Measurements from ENCODE around the gene SLC8A1. TPM values are rescaled to one million over a fixed set of nuclear protein-coding genes. Genes with fewer than 3 reads are reported as not detected.

The SLC8A1 gene
- total RNA-seq, 1 experiment from 2014 or later = 1.7 TPM

DNA sequence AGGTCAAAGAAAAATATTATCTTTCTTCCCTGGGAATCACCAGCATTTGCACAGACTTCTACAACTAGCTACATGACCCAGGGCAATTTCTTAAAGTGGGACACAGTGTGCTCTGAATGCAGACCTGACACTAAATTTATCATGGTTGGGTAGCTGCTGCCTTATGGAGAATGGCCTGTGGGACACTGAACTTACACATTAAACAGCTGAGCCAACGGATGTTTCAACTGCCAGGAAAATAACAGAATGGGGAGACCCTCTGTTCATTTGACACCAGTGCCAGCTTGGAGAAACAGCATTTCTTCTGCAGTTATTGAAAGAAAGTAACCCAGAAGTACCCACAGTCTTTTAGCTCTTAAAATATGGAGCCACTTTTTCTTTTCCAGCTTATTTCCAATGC is 54.1 kb downstream of the SLC8A1 start:
- Histone ChIP-seq H3K36me3 (replicated peaks; ENCODE audit: control insufficient read depth, insufficient read depth, low read length) (no peaks in the 10 kb centered on the region), H3K4me3 (ENCODE audit: insufficient read depth, low read depth, low read length) (no peak overlapping the region), H3K27me3 (ENCODE audit: control insufficient read depth, insufficient read depth, low read length) (no peaks in the 10 kb centered on the region)
- no peak for DNase-seq

DNA sequence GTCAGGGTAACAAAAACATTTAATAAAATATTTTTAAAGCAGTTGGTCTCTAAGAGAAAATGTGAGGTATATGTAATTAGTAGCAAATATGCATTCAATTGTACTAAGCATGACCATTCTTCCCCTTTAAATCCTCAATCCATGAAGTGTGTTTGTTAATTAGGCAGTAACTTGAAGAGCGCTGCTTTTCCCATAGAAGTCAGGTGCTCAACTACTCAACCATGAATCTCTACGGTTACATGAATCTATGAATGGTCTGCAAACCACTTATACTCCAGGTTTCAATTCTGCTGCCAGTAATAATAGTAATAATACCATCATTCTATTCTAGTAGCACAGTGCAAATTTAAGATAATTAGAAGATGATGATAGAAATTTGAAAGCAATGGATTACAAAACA is 55.8 kb downstream of the SLC8A1 start:
- Histone ChIP-seq H3K36me3 (replicated peaks; ENCODE audit: control insufficient read depth, insufficient read depth, low read length) (no peaks in the 10 kb centered on the region), H3K4me3 (ENCODE audit: insufficient read depth, low read depth, low read length) (no peak overlapping the region), H3K27me3 (ENCODE audit: control insufficient read depth, insufficient read depth, low read length) (no peaks in the 10 kb centered on the region)
- DNase-seq = no peak

DNA sequence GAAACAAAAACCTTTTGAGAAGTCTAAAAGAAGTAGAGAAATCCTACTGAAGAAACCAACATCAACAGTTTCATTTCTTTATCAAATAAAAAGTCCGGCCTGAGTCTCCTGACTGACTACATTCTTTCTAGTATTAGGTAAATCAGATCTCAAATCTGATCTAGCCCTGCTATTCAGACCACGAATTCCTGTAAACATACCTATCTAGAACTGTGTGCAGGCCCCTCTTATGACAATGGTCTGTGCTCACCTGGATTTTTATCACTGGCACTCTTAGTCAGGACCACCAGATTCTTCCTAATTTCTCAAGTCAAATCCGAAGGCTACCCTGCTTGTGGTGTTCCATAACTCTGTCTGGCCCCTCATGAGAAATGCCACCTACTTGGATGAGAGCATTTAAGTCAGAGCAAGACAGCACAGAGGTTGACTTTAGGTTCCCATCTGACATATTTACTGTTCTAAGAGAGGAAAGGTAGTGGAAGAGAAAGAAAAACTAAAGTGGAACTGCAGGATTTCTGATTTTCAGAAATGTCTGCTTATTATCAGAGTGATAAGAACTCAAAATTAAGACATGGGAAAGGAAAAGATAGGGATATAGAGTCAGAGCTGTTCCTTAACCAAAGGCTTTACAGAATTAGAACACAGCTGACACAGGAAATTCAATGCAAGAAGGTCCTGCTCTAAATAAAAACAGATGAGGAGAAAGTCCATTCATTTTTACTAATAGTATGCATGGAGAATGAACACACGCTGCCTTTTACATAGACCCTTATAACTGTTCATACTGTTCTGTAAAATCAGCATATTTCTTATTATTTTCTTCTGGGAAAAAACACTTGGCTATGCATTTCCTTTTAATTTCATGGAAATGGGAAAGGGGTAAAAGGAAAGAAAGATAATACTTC is 56.5 kb downstream of the SLC8A1 start:
- no peak overlapping the region for H3K4me3 ChIP-seq (ENCODE audit: insufficient read depth, low read depth, low read length)
- H3K27me3 ChIP-seq (ENCODE audit: control insufficient read depth, insufficient read depth, low read length) = no peaks in the 10 kb centered on the region
- no peak for DNase-seq
- H3K36me3 ChIP-seq (replicated peaks; ENCODE audit: control insufficient read depth, insufficient read depth, low read length) = no peaks in the 10 kb centered on the region

DNA sequence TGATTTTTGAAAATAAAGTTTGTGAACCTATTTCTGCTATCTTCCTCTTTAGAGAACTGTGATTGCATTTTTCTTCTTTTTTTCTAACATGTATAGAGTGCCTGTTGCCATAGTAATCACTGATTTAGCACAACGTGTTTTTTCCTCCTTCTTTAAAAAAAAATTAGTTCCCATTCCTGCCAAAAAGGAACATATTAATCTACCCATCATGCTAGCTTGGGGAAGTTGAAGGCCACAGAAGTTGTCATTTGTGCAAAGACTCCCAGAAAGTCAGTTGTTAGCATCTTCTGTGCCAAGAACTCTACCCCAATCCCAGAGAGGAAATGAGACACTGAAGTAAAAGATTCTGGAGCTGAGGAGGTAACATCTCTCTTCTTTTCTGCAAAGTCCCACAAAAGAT is 57.3 kb downstream of the SLC8A1 start:
- H3K27me3 ChIP-seq (ENCODE audit: control insufficient read depth, insufficient read depth, low read length) = no peaks in the 10 kb centered on the region
- no peaks in the 10 kb centered on the region for H3K36me3 ChIP-seq (replicated peaks; ENCODE audit: control insufficient read depth, insufficient read depth, low read length)
- H3K4me3 ChIP-seq (ENCODE audit: insufficient read depth, low read depth, low read length) = no peak overlapping the region
- DNase-seq = no peak

DNA sequence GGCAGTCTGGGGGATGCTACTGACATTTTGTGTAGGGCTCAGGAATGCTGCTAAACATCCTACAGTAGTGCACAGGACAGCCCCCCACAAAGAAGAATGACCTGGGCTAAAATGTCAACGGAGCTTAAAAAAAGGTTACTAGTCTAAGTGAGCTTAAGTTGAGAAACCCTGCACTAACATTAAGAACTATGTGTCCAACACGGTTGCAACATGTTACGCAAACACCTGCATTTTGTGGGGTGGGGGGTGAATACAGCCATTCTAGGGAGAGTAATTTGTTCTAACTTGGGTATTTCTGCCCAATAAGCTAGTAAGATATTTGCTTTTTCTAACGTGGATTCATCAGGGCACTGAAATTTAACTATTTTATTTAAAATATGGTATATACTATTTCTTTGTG is 57.9 kb downstream of the SLC8A1 start:
- DNase-seq = no peak
- H3K4me3 ChIP-seq (ENCODE audit: insufficient read depth, low read depth, low read length) = no peak overlapping the region
- H3K27me3 ChIP-seq (ENCODE audit: control insufficient read depth, insufficient read depth, low read length) = no peaks in the 10 kb centered on the region
- no peaks in the 10 kb centered on the region for H3K36me3 ChIP-seq (replicated peaks; ENCODE audit: control insufficient read depth, insufficient read depth, low read length)

DNA sequence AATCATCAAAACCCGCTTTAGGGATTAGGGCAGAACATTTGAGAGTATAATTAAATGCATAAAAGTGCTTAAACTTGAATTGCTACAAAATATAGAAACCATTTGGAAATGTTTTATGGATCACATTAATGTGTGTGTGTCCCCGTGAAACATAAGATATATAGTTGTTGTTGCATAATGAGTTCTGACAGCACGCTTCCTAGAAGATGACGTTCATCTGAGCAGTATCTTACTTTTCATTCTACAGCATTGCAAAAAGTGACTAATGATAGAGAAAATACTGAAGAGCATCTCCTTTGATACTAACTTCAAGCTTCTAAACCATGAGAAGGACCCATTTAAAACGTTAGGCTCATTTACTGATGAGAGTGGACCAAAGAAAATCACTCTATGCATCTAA is 63.7 kb downstream of the SLC8A1 start:
- no peaks in the 10 kb centered on the region for H3K36me3 ChIP-seq (replicated peaks; ENCODE audit: control insufficient read depth, insufficient read depth, low read length)
- H3K27me3 ChIP-seq (ENCODE audit: control insufficient read depth, insufficient read depth, low read length) = no peaks in the 10 kb centered on the region
- no peak overlapping the region for H3K4me3 ChIP-seq (ENCODE audit: insufficient read depth, low read depth, low read length)
- DNase-seq = no peak

DNA sequence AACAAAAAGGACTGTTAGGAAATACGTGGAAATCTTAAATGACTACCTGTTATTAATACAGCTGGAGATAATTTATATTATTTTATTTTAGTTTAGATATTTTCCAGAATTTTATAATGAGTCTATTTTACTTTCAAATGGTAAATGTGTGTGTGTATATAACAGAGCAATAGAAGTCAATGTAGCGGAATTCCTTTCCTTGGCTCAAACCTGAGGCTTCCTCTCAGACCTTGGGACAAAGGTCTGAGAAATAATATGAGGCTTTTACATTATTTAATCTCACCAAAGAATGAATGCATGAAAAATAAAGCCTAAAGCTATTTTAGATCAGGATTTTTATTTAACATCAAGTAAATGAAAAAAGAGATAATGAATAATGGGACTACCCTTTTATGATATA is 65.7 kb downstream of the SLC8A1 start:
- Histone ChIP-seq H3K27me3 (ENCODE audit: control insufficient read depth, insufficient read depth, low read length) (no peaks in the 10 kb centered on the region), H3K4me3 (ENCODE audit: insufficient read depth, low read depth, low read length) (no peak overlapping the region), H3K36me3 (replicated peaks; ENCODE audit: control insufficient read depth, insufficient read depth, low read length) (no peaks in the 10 kb centered on the region)
- no peak for DNase-seq

DNA sequence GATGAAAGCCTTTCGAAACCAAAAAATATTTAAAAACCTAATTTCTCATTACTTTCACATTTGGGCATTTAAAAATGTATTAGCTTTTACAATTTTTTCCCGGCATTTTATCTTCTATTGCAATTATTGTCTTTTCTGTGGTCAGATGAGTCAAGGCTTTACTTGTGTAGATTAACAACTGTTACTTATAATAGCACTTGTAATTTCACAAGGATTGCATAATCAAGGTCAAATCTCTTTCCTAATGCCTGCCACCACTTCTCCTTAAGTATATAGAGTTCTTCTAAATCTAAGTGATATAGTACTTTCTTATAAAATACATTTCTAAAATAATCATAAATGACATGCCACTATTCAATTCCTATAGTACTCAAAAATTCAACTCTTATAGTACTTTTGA is 67.2 kb downstream of the SLC8A1 start:
- Histone ChIP-seq H3K27me3 (ENCODE audit: control insufficient read depth, insufficient read depth, low read length) (no peaks in the 10 kb centered on the region), H3K36me3 (replicated peaks; ENCODE audit: control insufficient read depth, insufficient read depth, low read length) (no peaks in the 10 kb centered on the region), H3K4me3 (ENCODE audit: insufficient read depth, low read depth, low read length) (no peak overlapping the region)
- no peak for DNase-seq

DNA sequence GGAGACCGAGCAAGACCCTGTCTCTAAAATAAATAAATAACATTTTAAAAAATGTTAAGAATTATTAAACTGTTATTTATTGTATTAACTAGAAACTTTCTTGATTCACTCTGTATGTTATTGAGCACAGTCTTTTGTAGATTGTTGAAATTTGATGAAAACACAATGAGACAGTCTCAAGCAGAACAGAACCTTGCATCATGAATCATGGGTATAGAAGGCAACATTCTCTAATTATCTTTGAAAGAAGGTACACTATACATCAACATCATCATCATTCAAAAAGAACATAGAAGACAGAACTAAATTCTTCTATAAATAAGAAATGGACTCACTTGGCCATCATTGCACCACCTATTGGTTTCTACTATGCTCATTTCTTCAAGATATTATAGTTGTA is 67.7 kb downstream of the SLC8A1 start:
- Histone ChIP-seq H3K4me3 (ENCODE audit: insufficient read depth, low read depth, low read length) (no peak overlapping the region), H3K36me3 (replicated peaks; ENCODE audit: control insufficient read depth, insufficient read depth, low read length) (no peaks in the 10 kb centered on the region), H3K27me3 (ENCODE audit: control insufficient read depth, insufficient read depth, low read length) (no peaks in the 10 kb centered on the region)
- no peak for DNase-seq

DNA sequence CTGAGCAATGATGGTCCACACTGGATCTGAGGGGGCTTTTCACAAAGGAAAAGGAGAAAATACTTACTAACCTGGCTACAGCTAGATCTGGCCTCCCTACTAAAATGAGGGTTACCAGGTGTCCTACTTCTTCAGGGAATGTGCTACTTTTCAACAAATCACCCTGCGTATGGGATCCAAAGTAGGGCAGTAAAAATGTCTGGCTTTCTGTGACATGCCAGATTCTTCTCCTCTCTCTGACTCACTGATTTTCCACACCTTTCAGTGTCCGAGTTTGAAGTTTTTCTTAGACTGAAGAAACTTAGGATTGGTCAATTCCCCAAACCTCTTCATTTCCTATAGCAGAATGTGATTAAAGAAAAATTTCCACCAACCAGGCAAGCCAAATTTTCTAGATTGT is 71.2 kb downstream of the SLC8A1 start:
- no peak for DNase-seq
- H3K4me3 ChIP-seq (ENCODE audit: insufficient read depth, low read depth, low read length) = no peak overlapping the region
- no peaks in the 10 kb centered on the region for H3K27me3 ChIP-seq (ENCODE audit: control insufficient read depth, insufficient read depth, low read length)
- no peaks in the 10 kb centered on the region for H3K36me3 ChIP-seq (replicated peaks; ENCODE audit: control insufficient read depth, insufficient read depth, low read length)

DNA sequence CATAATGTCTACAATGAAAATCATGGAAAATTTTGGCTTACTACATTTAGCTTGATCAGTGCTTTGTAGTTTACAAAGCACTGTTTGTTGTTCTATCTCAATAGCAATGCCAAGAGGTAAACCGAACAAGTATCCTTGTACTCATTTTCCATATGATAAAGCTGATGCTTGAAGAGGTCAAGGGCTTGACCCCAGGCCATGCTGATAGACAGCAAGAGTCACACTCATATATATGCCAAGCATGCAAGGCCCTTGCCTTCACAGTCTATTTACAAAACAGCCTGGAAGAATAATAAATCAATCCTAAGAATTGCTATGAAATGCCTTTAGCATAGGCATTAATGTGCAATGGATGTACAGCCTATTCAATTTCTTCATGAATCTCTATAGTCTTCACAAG is 71.8 kb downstream of the SLC8A1 start:
- DNase-seq = no peak
- no peak overlapping the region for H3K4me3 ChIP-seq (ENCODE audit: insufficient read depth, low read depth, low read length)
- no peaks in the 10 kb centered on the region for H3K27me3 ChIP-seq (ENCODE audit: control insufficient read depth, insufficient read depth, low read length)
- no peaks in the 10 kb centered on the region for H3K36me3 ChIP-seq (replicated peaks; ENCODE audit: control insufficient read depth, insufficient read depth, low read length)

DNA sequence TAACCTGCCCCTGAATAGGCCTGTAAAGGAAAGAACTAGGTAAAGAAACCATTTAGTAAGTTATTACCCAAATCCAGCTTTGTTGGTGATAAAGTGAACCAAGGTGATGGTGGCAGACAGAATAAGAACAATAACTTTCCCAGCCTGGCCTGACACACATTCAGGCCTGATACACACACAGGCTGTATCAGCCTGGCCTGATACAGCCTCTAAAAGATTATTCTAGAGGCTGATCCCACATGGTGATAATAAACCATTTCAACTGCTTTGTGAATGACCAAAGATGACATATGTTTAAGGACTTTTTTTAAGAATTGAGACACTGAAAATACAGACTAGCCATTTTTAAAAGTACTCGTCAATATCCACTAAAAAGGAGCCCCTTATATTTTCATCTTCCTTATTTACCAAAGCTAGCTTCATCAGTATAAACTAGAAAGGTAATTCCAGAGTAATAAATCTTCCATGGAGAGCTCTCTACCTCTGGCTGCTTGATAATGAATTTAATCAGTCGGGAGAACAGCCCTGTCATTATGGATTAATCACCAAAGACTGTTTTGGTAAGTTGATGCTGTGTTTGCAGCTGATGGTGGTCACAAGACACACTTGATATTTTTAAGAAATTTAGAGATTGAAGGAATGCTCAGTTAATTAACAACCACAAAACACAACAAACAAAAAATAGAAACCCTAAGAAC is 77.2 kb downstream of the SLC8A1 start:
- Histone ChIP-seq H3K4me3 (ENCODE audit: insufficient read depth, low read depth, low read length) (no peak overlapping the region), H3K27me3 (ENCODE audit: control insufficient read depth, insufficient read depth, low read length) (no peaks in the 10 kb centered on the region), H3K36me3 (replicated peaks; ENCODE audit: control insufficient read depth, insufficient read depth, low read length) (no peaks in the 10 kb centered on the region)
- no peak for DNase-seq

DNA sequence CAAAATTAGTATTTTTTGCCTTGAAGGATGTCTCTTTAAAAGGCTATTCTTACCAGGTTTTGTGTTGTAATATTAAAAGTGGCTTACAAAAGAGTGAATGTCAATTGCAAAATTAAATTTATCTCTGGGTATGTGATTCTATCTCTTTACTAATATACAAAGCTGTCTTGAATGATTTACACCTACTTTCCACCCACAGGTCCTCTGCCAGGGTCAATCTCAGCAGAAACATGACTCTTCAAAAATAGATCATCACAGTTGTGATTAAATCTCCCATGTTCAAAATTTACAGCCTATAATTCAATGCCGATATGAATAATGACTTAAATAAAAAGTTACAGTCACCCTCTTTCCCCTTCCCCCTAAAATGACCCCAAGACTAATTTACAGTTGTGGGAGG is 78.8 kb downstream of the SLC8A1 start:
- no peak overlapping the region for H3K4me3 ChIP-seq (ENCODE audit: insufficient read depth, low read depth, low read length)
- no peaks in the 10 kb centered on the region for H3K36me3 ChIP-seq (replicated peaks; ENCODE audit: control insufficient read depth, insufficient read depth, low read length)
- no peaks in the 10 kb centered on the region for H3K27me3 ChIP-seq (ENCODE audit: control insufficient read depth, insufficient read depth, low read length)
- no peak for DNase-seq

DNA sequence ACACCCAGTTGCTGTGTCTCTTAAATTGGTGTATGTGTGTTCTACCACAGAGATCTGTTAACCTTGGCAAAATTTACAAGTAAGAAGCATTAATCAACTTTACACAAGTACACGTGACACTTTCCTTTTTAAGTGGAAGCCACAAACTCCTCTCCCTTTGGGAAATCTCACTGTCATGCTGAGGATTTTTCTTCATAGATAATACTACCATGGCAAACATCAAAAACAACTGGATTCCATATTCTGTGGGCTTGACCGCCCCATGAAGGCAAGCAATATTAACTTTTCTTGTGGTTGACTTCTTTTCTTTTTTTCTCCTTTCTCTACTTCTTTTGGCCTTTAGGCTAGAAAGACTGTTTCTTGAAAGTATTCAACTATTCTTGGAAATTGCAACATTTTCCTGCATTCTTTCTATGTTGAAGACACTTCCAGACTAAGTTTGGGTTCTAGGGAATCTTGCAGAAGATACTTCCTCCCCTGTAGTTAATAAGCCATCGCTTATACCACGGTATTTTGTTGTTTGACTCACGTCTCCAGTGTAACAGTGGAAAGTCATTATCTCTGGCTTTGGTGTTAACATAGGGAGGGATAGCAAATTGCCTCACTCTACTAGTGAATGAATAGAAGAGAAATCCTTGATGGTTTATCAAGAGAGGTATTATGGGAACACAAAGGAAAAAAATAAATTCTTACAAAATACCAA is 79.5 kb downstream of the SLC8A1 start:
- no peak overlapping the region for H3K4me3 ChIP-seq (ENCODE audit: insufficient read depth, low read depth, low read length)
- no peaks in the 10 kb centered on the region for H3K27me3 ChIP-seq (ENCODE audit: control insufficient read depth, insufficient read depth, low read length)
- no peak for DNase-seq
- H3K36me3 ChIP-seq (replicated peaks; ENCODE audit: control insufficient read depth, insufficient read depth, low read length) = no peaks in the 10 kb centered on the region

Measured in H7 (cell line).